Sciatic nerve (tissue), 2 donors: ENCODE measurements around the gene NR2C1. TPM values are rescaled to one million over a fixed set of nuclear protein-coding genes. Genes with fewer than 3 reads are reported as not detected.
A peak's percentile ranks its signal among the peaks of the same experiment; 100 is the strongest.
"Not testable (repeated sequence)": the region's sequence is repeated elsewhere in the genome, so short reads cannot be mapped to it uniquely, and the experiment has no call there.

Source experiments
- ATAC-seq: fragments of 200-7000 bp; cut with Tn5 transposase; one replicate; pipeline ENCODE4 v1.9.1; 2020; ENCODE audit warnings: mild to moderate bottlenecking, moderate library complexity
- DNase-seq: peaks from one replicate; pipeline ENCODE4 v3.0.0-alpha.2; 2020; ENCODE audit warnings: low spot score
- intact Hi-C: fragments of 100-400 bp; cut with DNase I; formaldehyde crosslinking; loops from one replicate; pipeline ENCODE4 v1.14.2; 2022
- total RNA-seq: library from RNA; stranded (reverse); fragmentation: NEBNext Ultra II Directional; extraction: Animal tissue kit (Norgen Biotek cat#: 25700); gene quantifications from one replicate; pipeline ENCODE4 v1.2.1, GENCODE V29; 2021
- donor health status: DM: no; HTN: no; CAD: no.
- donor health status: DM: no; HTN: no; CAD: no.

The NR2C1 gene
- total RNA-seq, 1 donor from 2014 or later = 49.2 TPM

DNA sequence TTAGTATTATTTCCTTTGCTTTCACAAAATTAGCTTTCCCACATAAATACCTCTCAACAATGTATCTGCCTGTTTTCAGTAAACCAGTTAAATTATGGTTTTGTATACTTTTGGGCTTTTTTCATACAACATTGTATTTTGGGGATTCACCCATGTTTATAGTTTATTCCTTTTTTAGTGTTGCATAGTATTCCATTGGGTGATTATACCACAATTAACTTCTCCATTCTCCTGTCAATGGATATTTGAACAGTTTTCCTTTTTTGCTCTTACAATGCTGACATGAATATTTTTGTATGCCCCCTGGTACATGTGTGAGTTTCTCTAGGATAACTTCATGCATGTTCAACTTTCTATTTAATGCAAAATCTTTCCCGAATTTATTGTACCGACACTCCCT lies 57.3 kb downstream of the NR2C1 start:
- intact Hi-C loops = no loop called here
- DNase-seq (no peak), ATAC-seq (no peak)

DNA sequence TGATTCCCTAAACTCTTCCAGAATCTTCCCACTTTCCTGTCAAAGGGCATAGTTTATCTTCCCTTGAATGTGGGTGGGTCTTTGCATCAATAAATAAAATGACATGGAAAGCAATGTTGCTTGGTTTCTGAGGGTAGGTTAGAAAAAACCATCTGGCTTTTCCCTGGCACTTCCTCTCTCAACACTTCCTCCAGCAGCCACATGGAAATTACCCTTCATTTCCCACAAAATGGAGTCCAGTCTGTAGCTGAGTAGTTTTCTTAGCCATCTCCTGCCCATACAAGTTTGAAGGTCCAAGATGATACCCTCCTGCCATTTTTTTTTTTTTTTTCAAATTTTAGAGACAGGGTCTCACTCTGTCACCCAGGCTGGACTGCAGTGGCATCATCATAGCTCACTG lies 58.9 kb downstream of the NR2C1 start:
- intact Hi-C loops = no loop called here
- ATAC-seq (no peak), DNase-seq (no peak)

DNA sequence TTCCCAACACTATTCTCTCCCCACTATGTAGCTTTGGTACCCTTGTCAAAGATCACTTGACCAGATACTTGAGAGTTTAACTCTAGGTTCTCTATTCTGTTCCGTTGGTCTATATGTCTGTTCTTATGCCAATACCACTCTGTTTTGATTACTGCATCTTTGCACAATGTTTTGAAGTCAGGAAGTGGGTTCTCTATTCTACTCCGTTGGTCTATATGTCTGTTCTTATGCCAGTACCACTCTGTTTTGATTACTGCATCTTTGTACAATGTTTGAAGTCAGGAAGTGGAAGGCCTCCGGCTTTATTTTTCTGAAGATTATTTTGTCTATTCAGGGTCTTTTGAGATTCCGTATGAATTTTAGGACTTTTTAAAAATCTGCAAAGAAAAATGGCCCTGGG lies 67.2 kb downstream of the NR2C1 start:
- intact Hi-C loops = no loop called here
- DNase-seq = no peak
- no peak for ATAC-seq

DNA sequence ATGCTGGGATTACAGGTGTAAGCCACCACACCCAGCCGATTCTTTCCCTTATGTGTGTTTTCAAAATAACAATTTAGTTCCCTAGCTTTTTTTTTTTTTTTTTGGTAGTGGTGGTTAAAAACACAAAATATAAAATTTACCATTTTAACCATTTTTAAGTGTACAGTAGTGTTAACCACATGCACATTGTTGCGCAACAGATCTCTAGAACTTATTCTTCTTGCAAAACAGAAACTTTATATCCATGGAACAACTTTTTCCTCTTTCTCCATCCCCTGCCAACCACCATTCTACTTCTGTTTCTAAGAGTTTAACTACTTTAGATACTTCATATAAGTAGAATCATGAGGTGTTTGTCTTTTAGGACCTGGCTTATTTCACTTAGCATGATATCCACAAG lies 68.8 kb downstream of the NR2C1 start:
- ATAC-seq = no peak
- intact Hi-C loops = no loop called here
- no peak for DNase-seq

DNA sequence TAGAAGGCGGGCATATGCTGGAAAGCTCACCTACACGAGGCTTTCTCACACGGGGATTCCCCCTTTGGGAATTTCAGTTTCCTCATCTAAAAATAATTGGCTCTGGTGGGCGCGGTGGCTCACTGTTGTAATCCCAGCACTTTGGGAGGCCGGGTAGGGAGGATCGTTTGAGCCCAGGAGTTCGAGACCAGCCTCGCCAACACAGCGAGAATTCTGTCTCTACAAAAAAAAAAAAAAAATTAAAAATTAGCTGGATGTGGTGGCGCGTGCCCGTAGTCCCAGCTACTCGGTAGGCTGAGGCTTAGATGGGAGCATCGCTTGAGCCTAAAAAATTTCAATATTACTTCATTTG lies 69.5 kb downstream of the NR2C1 start:
- DNase-seq (no peak), ATAC-seq (peak; percentile 25)
- intact Hi-C loops = no loop called here

DNA sequence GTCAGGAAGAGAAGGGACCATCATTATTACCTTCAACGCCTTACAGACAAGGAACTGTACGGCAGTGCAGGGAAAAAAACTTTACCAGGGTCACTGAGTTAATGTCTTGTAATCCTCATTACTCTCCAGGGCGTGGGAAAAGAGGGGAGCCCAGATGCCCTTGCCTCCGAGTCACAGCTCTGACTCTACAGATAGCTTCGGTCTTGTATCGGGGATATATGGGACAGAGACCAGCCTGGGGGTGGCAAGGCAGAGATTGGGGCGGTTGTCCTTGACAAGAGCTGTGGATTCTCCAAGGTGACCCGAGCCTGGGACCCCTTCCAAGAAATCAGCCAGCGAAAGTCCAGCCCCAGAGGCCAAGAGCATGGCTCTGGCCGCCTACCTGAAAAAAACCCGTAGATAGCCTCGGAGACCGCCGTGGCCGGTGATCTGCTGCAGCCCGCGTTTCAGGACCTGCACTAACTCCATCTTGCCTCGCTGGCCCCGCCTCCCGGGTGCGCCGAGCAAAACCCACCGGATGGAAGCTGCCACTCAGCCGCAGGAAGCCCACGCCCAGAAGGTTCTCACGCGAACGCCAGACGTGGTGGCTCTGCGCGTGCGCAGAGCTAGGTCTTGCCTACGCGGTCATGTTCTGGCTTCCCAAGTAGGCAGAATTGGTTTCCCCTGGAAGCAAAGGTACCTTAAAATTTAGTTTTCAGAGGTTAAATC lies 70.1 kb downstream of the NR2C1 start, which contains the start of gene NDUFA12:
Gene NDUFA12, minus strand, starts transcription at position 485 of the 708 bp plus-strand sequence. Its CDS starts 17 bp downstream, at position 468.
- ATAC-seq (peak; percentile 100), DNase-seq (peak; percentile 96)
- intact Hi-C loops = no loop called here

DNA sequence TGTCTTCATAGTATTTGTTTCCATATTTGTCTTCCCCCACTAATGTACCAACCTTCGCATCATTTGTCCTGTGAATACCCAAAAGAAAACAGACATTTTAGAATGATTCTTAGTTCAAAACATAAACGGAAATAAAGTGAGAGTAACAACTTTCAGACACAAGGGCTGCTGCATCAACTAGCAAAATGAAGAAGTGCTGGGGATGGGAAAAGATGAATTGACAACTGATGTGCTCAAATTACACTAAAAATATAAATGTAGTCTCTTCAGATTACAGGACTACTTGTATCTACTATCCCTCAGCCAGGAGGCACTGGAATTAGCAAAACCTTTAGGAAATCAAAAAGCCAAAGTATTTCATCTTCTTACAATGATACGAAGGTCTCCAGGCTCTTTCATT lies 70.7 kb downstream of the NR2C1 start:
- no peak for ATAC-seq
- no peak for DNase-seq
- intact Hi-C loops = no loop called here

DNA sequence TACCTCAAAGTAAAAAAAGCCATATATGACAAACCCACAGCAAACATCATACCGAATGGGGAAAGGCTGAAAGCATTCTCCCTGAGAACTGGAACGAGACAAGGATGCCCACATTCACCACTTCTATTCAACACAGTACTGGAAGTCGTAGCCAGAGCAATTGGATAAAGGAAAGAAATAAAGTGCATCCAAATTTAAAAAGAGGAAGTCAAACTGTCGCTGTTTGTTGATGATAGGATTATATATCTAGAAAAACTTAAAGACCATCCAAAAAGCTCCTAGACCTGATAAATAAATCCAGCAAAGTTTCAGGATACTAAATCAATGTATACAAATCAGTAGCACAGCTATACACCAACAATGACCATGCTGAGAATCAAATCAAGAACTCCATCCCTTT lies 75.1 kb downstream of the NR2C1 start:
- intact Hi-C loops = no loop called here
- ATAC-seq (no peak), DNase-seq (no peak)

DNA sequence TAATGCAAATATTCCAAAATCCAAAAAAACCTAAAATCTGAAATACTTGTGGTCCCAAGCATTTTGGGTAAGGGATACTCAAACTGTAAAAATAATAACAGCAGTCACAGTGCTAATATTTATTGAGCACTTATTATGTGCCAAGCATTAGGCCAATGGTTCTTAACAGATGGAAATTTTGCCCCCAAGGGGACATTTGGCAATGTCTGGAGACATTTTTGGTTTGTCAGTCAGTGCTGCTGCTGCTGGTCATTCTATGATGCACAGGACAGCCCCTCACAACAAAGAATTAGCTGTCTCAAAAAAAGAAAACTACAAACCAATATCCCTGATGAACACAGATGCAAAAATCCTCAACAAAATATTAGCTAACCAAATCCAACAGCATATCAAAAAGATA lies 75.7 kb downstream of the NR2C1 start:
- ATAC-seq (no peak), DNase-seq (no peak)
- intact Hi-C loops = no loop called here

DNA sequence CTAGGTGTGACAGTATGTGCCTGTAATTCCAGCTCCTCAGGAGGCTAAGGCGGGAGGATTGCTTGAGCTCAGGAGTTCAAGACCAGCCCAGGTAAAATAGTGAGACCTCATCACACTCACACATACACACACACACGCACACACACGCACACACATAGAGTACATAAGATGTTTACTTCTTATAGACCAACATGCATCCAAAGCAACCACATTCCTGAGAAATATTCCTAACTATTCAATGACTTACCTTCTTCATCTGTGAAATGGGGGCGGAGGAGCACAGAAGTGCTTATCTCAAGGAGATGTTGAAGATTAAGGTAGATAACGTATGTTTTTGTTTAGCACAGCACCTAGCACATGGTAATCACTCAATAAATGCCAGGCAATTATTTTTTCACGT lies 76.4 kb downstream of the NR2C1 start:
- DNase-seq (no peak), ATAC-seq (no peak)
- intact Hi-C loops = no loop called here

DNA sequence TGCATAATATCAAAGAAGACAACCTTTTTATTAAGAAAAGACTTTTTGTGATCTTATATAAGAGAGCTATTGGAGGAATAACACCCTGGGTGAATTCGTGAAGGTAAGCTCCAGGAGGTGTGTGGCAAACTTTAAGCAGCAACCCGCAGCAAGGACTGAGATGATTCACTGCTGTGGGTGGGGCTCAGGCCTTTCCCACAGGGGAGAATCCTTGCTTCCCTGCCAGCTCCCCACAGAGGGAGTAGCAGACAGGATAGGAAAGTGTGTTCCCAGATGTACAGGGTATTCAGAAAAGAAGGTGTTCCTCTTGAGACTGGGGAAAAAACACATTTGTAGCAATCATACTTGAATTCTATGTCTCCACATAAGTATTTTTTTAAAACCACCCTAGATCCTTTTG lies 79.1 kb downstream of the NR2C1 start:
- intact Hi-C loops = no loop called here
- no peak for ATAC-seq

DNA sequence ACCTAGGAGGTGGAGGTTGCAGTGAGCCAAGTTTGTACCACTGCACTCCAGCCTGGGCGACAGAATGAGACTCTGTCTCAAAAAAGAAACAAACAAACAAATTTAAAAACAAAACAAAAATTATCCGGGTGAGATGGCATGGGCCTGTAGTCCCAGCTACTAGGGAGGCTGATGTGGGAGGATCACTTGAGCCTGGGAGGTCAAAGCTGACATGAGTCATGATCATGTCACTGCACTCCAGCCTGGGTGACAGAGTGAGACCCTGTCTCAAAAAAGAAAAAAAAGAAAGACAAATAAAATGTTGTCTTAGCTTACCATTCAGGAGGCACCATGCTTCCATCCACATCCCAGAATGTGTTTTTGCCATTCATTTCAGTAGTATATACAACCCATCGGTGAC lies 79.6 kb downstream of the NR2C1 start:
- intact Hi-C loops, DNase-seq, ATAC-seq: not testable (repeated sequence)

More for the DNA sequence above, 79.1 kb downstream of the NR2C1 start:
- no peak for DNase-seq

DNA sequence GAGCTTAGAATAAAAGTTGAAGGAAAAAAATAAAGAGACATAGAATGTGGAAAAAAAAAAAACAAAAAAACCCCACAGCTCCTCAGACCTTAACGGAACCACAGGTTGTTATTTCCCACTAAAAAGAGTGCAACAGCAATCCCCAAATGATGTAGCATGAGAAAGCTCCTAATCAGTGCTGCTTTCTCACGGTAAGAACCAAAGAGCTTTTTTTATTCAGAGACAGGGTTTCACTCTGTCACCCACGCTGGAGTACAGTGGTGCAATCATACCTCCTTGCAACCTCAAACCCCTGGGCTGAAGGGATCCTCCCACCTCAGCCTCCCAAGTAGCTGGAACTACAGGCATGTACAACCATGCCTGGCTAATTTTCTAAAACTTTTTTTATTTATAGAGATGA lies 83.2 kb downstream of the NR2C1 start:
- no peak for ATAC-seq
- no peak for DNase-seq
- intact Hi-C loops = no loop called here

DNA sequence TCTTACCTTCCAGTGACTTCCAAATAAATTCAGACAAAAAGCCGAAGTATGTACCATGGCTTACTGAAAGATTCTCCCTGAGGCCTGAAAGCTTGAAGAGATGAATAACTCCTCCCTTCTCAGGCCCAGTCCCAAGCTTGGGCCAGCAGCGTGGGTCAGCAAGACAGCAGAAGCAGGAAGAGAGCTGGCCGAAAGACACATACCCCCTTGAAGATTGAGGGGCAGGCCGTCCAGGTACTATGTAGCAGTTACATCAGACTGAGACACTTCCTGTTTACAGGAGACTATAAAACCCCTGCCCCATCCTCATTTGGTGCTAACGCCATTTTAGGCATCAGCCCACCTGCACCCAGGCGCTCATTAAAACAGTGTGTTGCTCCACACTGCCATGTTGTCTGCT lies 84.9 kb downstream of the NR2C1 start:
- no peak for DNase-seq
- no peak for ATAC-seq
- intact Hi-C loops = no loop called here

DNA sequence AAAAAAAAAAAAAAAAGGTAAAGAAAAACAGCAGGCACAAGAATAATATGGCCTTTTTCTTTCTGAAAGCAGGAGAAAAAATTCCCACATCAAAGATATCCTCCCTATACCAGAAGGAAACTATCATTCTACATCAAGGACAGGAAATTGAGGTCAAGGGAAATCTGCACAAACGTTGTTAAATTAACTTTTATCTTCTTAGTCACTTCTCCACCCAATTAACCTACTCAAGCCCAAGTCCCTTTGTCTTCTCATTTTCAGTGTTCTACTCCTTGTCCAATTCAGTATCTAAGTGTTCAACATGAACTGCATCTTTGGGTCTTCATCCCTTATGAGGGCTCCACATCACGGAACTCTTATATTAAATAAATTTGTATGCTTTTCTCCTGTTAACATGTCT lies 85.6 kb downstream of the NR2C1 start:
- intact Hi-C loops = no loop called here
- DNase-seq (no peak), ATAC-seq (no peak)

DNA sequence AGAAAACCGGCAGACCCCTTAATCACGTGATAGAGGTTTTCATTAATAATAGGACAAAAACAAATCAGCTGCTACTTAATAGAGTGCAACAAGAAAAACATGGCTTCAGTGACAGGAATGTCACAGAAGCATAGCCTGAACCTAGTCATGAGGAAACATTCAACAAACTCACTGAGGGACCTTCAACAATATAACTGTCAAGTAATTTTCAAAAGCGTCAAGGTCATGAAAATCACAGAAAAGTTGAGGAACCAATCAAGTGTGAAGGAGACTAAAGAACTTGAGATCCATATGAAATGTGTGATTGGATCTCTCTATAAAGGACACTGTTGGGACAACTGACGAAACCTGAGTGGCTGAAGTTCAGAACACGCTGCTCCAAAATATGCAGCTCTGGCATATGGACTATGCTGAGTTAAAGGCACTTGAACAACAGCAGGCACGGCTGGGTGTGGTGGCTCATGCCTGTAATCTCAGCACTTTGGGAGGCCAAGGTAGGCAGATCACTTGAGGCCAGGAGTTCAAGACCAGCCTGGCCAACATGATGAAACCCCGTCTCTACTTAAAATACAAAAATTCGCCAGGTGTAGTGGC lies 86.2 kb downstream of the NR2C1 start:
- ATAC-seq (no peak), DNase-seq (no peak)
- intact Hi-C loops = no loop called here

DNA sequence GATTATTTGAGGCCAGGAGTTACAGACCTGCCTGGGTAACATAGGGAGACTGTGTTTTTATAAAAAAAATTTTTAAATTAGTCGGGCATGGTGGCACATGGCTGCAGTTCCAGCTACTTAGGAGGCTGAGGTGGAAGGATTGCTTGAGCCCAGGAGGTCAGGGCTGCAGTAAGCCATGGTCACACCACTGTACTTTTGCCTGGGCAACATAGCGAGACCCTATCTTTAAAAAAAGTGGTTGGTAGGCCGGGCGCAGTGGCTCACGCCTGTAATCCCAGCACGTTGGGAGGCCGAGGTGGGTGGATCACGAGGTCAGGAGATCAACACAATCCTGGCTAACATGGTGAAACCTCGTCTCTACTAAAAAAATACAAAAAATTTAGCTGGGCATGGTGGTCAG lies 88.3 kb downstream of the NR2C1 start:
- DNase-seq, intact Hi-C loops, ATAC-seq: not testable (repeated sequence)

DNA sequence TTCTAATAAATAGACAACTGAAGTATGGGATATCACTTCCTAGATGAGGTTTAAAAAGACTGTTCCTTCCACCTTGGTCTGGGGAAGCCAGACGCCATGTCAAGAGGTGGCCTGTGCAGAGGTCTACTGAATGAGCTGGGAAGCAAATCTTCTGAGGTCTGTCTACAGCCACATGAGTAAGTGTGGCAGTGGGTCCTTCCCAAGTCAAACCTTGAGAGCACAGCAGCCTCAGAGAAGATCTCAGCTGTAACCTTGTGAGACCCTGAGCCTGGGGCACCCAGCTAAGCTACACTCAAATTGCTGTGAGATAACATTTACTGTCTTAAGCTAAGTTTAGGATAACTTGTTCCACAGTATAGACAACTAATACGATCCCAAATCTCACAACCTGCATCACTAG lies 90.1 kb downstream of the NR2C1 start:
- DNase-seq = no peak
- intact Hi-C loops = no loop called here
- ATAC-seq = no peak

DNA sequence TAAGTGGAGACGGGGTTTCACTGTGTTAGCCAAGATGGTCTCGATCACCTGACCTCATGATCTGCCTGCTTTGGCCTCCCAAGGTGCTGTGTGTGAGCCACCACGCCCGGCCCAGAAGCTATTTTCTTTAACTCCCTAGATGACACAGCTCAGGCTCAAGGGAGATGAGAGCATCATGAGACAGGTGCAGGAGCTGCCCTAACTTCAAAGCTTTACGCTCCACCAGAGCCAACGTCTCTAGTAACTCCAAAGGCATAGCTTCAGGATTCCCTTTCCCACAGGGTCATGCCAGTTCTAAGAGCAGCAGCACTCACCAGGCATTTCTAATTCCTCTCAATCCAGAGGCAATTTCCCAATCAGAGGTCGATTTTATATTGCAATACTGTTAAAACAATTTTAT lies 91.0 kb downstream of the NR2C1 start:
- intact Hi-C loops = no loop called here
- no peak for ATAC-seq
- DNase-seq = no peak

DNA sequence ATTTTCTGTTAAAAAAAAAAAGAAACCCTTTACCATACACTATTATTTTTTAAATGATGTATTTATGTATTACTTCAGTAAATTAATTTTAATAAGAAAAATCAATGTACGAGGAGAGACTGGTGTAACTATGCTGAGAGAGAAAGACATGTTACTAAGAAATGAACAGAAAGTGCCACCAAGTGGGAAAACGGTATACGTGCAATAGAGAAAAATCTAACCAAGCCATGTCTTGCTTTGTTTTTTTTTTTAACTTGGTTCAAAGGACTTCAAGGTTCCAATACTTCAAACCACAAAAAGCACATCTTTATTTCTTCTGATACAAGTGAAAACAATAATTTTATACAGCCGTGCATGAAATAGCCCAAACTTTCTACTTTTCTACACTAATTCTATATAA lies 92.8 kb downstream of the NR2C1 start:
- ATAC-seq (no peak), DNase-seq (no peak)
- intact Hi-C loops = no loop called here

DNA sequence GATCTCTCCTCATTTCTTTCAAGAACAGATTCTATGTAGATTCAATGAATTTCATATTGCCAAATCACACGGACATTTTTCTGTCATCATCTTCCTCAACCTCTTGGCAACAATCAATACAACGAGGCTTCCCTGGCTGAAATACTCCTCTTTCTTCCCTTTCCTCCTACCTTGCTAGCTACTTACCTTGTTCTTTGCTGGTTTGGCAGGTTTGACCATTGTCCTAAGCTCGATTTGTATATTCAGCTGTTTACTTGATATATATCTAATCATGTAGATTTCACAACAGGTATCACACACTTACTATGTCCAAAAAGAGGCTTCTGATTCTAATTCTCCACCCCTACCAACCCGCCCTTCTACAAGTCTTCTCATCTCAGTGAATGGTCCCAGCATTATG lies 93.5 kb downstream of the NR2C1 start:
- no peak for ATAC-seq

More for the DNA sequence above, 93.5 kb downstream of the NR2C1 start:
- no peak for DNase-seq
- intact Hi-C loops = no loop called here
